Osteoblast (primary cell): ENCODE data around the gene SMARCB1. TPM values are rescaled to one million over a fixed set of nuclear protein-coding genes. Genes with fewer than 3 reads are reported as not detected.

Experiments
- DNase-seq: peaks from one replicate; pipeline ENCODE4 v3.0.0; 2011; ENCODE audit warnings: low spot score, mixed read lengths; ENCODE audit not compliant: insufficient read length; ENCODE audit errors: missing footprints
- H2AFZ ChIP-seq: 2 replicates; pipeline ENCODE4 v1.6.0; 2011; ENCODE audit warnings: mild to moderate bottlenecking, low read length
- H3K27ac ChIP-seq: 2 replicates; pipeline ENCODE4 v1.5.1; 2011; ENCODE audit warnings: mild to moderate bottlenecking, low read depth, low read length, moderate library complexity
- H3K27me3 ChIP-seq: 2 replicates; pipeline ENCODE4 v1.6.0; 2012; ENCODE audit warnings: mild to moderate bottlenecking, control low read depth, inconsistent platforms, low read length, moderate library complexity; ENCODE audit not compliant: insufficient read depth
- H3K36me3 ChIP-seq: 2 replicates; pipeline ENCODE4 v1.5.1; 2011; ENCODE audit warnings: mild to moderate bottlenecking, low read length, control low read depth, moderate library complexity; ENCODE audit not compliant: insufficient read depth
- H3K4me1 ChIP-seq: 2 replicates; pipeline ENCODE4 v1.5.1; 2011; ENCODE audit warnings: mild to moderate bottlenecking, low read length, control low read depth, moderate library complexity; ENCODE audit not compliant: insufficient read depth
- H3K4me2 ChIP-seq: 2 replicates; pipeline ENCODE4 v1.6.0; 2011; ENCODE audit warnings: mild to moderate bottlenecking, low read length; ENCODE audit not compliant: insufficient read depth
- H3K4me3 ChIP-seq: fragments of 200-600 bp; sonication (generic); 3 replicates; pipeline ENCODE4 v1.5.1; 2012; ENCODE audit warnings: mild to moderate bottlenecking, low read length, inconsistent platforms; ENCODE audit not compliant: insufficient read depth
- H3K79me2 ChIP-seq: 2 replicates; pipeline ENCODE4 v1.6.0; 2012; ENCODE audit warnings: mild to moderate bottlenecking, low read length, control low read depth, inconsistent platforms; ENCODE audit not compliant: insufficient read depth
- H3K9me3 ChIP-seq: 2 replicates; pipeline ENCODE4 v1.5.1; 2011; ENCODE audit warnings: low read depth, low read length, control low read depth
- H4K20me1 ChIP-seq: 2 replicates; pipeline ENCODE4 v1.6.0; 2012; ENCODE audit warnings: mild to moderate bottlenecking, low read length, control low read depth; ENCODE audit not compliant: insufficient read depth
- CTCF ChIP-seq: IDR thresholded peaks from 2 replicates; pipeline ENCODE4 v1.5.1; 2011; ENCODE audit warnings: mild to moderate bottlenecking, low read depth, low read length, moderate library complexity; ENCODE audit errors: extremely low read depth
- total RNA-seq: library from RNA; depleted of rRNA; stranded (reverse); fragments of >200 nt; gene quantifications from 2 replicates; pipeline ENCODE4 v1.2.3, GENCODE V29; 2012

SMARCB1 gene
- total RNA-seq, 1 donor, result 49.2 TPM

DNA sequence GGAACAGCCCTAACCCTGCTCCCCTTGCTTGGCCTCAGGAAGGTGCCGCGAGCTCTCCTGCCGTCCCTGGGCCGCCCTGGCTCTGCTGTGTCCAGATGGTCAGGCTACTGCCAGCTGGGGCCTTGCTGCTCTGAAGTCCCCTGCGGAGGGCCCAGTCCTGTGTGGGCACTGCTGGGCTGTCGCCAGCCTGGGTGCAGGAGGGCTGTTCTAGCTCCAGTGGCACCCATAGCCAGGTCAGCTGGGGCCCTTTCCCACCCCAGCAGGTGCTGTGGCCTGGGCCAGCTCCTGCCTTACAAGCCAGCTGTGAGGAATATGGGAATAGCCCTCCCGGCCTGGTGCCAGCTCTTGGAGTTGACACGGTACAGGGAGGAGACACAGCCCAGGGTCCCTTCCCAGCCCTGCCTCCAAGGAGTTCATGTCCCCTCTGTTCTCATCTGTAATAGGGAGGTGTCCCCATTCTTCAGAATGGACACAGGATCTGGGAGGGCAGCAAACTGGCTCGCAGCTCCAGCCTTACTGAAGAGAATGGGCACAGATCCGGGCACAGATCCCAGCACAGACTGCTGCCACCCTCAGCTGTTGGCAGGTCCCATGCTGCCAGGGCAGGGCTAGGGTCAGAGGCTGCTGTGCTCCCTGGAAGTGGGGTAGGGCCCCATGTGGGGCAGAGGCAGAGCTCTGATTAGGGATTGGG lies 48.2 kb downstream of the SMARCB1 start:
- DNase-seq, result no peak
- no peaks in the 10 kb centered on the region for H3K9me3 ChIP-seq
- no peak overlapping the region for H3K4me3 ChIP-seq

DNA sequence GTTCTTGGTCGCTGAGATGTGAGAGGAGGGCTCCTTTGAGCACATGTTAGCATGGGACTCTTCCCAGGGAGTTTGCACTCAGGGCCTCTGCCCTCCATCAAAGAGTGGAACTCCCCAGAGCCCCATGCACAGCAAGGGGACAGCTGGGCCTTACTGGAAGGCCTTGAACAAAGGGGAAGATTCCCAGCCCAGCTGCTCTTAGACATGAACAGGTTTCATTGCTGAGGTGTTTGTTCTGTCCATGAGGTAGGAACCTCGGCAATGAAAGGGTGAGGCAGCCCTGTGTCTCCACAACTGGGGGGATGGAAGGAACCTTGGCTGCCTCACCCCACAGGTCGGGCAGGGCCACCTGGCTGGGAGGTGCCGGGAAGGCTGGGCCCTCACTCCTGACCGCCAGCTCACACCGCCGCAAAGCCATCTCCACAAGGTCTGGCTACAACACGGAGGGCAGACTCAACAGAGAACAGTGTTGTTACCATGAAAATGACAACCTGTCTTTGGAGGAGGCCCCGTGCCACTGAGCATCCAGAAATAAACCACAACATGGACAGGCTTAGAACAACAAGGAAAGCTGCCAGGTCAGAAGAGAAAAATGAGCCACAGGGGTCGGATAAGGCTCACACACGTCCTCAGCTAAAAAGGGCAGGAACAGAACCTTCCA lies 48.8 kb downstream of the SMARCB1 start:
- Histone ChIP-seq H3K9me3 (no peaks in the 10 kb centered on the region), H3K79me2 (peaks cover 26% of the 10 kb centered on the region), H3K4me3 (no peak overlapping the region), H4K20me1 (peaks cover 9% of the 10 kb centered on the region), H3K27ac (no peak overlapping the region), H2AFZ (no peak overlapping the region), H3K4me2 (no peak overlapping the region), H3K36me3 (peaks cover 22% of the 10 kb centered on the region), H3K27me3 (no peaks in the 10 kb centered on the region), H3K4me1 (peaks cover 4% of the 10 kb centered on the region)
- no peak for TF ChIP-seq CTCF
- no peak for DNase-seq

More for the DNA sequence above, 48.2 kb downstream of the SMARCB1 start:
- Histone ChIP-seq H3K79me2 (peaks cover 26% of the 10 kb centered on the region), H2AFZ (no peak overlapping the region), H3K4me1 (peaks cover 8% of the 10 kb centered on the region), H3K36me3 (peaks cover 22% of the 10 kb centered on the region), H3K4me2 (no peak overlapping the region), H3K27ac (no peak overlapping the region), H4K20me1 (peaks cover 9% of the 10 kb centered on the region), H3K27me3 (no peaks in the 10 kb centered on the region)
- TF ChIP-seq CTCF, result no peak

DNA sequence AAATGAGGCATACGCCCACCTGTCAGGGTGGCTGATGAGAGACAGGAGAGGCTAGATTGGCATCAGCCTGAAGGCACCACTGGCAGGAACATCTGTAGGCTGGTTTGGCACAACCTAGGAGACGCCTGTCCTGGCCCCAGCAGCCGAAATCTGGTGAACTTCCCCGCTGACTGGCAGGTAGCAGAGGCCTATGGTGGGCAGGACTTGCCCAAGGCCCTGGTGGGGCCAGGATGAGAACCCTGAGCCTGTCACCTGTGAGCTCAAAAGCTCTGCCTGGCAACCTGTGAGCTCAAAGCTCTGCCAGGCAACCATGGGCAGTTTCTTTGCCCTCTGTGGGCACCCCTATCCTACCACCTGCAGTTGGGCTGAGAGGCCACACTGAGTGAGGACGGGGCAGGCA lies 49.5 kb downstream of the SMARCB1 start:
- TF ChIP-seq CTCF, result no peak
- Histone ChIP-seq H3K27ac (no peak overlapping the region), H3K27me3 (no peaks in the 10 kb centered on the region), H3K36me3 (peaks cover 22% of the 10 kb centered on the region), H3K9me3 (no peaks in the 10 kb centered on the region), H4K20me1 (peaks cover 9% of the 10 kb centered on the region), H3K79me2 (peaks cover 20% of the 10 kb centered on the region), H3K4me2 (no peak overlapping the region), H3K4me1 (peaks cover 4% of the 10 kb centered on the region), H3K4me3 (no peak overlapping the region), H2AFZ (no peak overlapping the region)
- no peak for DNase-seq

GRCh38 chr22:23836692-23837495 lies 50.1 kb downstream of the SMARCB1 start:
- Histone ChIP-seq H3K27me3 (no peaks in the 10 kb centered on the region), H3K9me3 (no peaks in the 10 kb centered on the region), H3K4me3 (no peak overlapping the region), H3K27ac (no peak overlapping the region), H3K79me2 (peaks cover 14% of the 10 kb centered on the region), H3K4me1 (peaks cover 4% of the 10 kb centered on the region), H3K36me3 (peaks cover 22% of the 10 kb centered on the region), H3K4me2 (no peak overlapping the region), H4K20me1 (peaks cover 6% of the 10 kb centered on the region), H2AFZ (no peak overlapping the region)
- DNase-seq, result no peak
- TF ChIP-seq CTCF, result no peak
